Suppressor macrophage treated with lipopolysaccharide for 1 hour (primary cell): ENCODE data around the gene SLC9A4.
A peak's percentile ranks its signal among the peaks of the same experiment; 100 is the strongest.

Experiments
- DNase-seq, 3 donors: peaks; one replicate each; pipeline ENCODE4 v3.0.0-alpha.2; 2020 to 2022

The SLC9A4 gene

GRCh38 chr2:102502576-102502975 lies 29.6 kb downstream of the SLC9A4 start:
- no peak for DNase-seq

GRCh38 chr2:102504833-102505232 lies 31.8 kb downstream of the SLC9A4 start:
- DNase-seq = no peak

GRCh38 chr2:102505290-102505689 lies 32.3 kb downstream of the SLC9A4 start:
- DNase-seq = peak in 2 of 3 donors; percentile 27 to 39

GRCh38 chr2:102506743-102507142 lies 33.7 kb downstream of the SLC9A4 start:
- no peak for DNase-seq

GRCh38 chr2:102508863-102509262 lies 35.8 kb downstream of the SLC9A4 start:
- peak; percentile 69 to 85 (median 80) for DNase-seq

- peak; percentile 84 to 94 (median 92) for DNase-seq
These were observed 36.7 kb downstream of the SLC9A4 start for GRCh38 chr2:102509749-102510148.

- DNase-seq = no peak
These were observed 38.0 kb downstream of the SLC9A4 start for GRCh38 chr2:102510791-102511575.

- no peak for DNase-seq
These were observed 39.1 kb downstream of the SLC9A4 start for GRCh38 chr2:102512161-102512560.

GRCh38 chr2:102513355-102513939 lies 40.4 kb downstream of the SLC9A4 start:
- no peak for DNase-seq

- DNase-seq = peak; percentile 26 to 49 (median 48)
These were observed 41.2 kb downstream of the SLC9A4 start for GRCh38 chr2:102514061-102514785.

GRCh38 chr2:102515851-102516250 lies 42.8 kb downstream of the SLC9A4 start:
- no peak for DNase-seq

GRCh38 chr2:102518170-102518569 lies 45.1 kb downstream of the SLC9A4 start:
- no peak for DNase-seq

GRCh38 chr2:102520009-102520408 lies 47.0 kb downstream of the SLC9A4 start:
- DNase-seq = peak; percentile 61 to 74 (median 73)

- DNase-seq = no peak
These were observed 47.8 kb downstream of the SLC9A4 start for GRCh38 chr2:102520801-102521200.

- DNase-seq = no peak
These were observed 49.1 kb downstream of the SLC9A4 start for GRCh38 chr2:102522162-102522561.

- no peak for DNase-seq
These were observed 49.9 kb downstream of the SLC9A4 start for GRCh38 chr2:102522890-102523289.

GRCh38 chr2:102523651-102524050 lies 50.6 kb downstream of the SLC9A4 start:
- DNase-seq = no peak

GRCh38 chr2:102527086-102527485 lies 54.1 kb downstream of the SLC9A4 start:
- no peak for DNase-seq

- no peak for DNase-seq
These were observed 65.5 kb downstream of the SLC9A4 start for GRCh38 chr2:102538491-102538890.

GRCh38 chr2:102540882-102541281 lies 67.9 kb downstream of the SLC9A4 start:
- no peak for DNase-seq

GRCh38 chr2:102544182-102544581 lies 71.2 kb downstream of the SLC9A4 start:
- no peak for DNase-seq

- DNase-seq = no peak
These were observed 74.4 kb downstream of the SLC9A4 start for GRCh38 chr2:102547462-102547861.

GRCh38 chr2:102549027-102549426 lies 76.0 kb downstream of the SLC9A4 start:
- DNase-seq = no peak

- DNase-seq = peak; percentile 38 to 77 (median 74)
These were observed 77.1 kb downstream of the SLC9A4 start for GRCh38 chr2:102550151-102550550.
